OCI-LY7 (cell line): ENCODE results near the gene RAB3GAP2.

Experiments
- EZH2phosphoT487 ChIP-seq: fragments of 200-600 bp; sonication (generic); IDR thresholded peaks from 2 replicates; pipeline ENCODE4 v1.6.1; 2018; ENCODE audit warnings: low read depth, borderline replicate concordance, mild to moderate bottlenecking, mixed run types, antibody characterized with exemption, low read length, moderate library complexity, mixed read lengths
- TF ChIP-seq, protein P1 (sequence below): fragments of 200-600 bp; sonication (generic); conservative IDR thresholded peaks from 2 replicates; pipeline ENCODE4 v1.5.1; 2014; ENCODE audit warnings: mild to moderate bottlenecking, antibody characterized with exemption, low read length, moderate library complexity, mixed read lengths

- TF ChIP-seq, protein P1, sequence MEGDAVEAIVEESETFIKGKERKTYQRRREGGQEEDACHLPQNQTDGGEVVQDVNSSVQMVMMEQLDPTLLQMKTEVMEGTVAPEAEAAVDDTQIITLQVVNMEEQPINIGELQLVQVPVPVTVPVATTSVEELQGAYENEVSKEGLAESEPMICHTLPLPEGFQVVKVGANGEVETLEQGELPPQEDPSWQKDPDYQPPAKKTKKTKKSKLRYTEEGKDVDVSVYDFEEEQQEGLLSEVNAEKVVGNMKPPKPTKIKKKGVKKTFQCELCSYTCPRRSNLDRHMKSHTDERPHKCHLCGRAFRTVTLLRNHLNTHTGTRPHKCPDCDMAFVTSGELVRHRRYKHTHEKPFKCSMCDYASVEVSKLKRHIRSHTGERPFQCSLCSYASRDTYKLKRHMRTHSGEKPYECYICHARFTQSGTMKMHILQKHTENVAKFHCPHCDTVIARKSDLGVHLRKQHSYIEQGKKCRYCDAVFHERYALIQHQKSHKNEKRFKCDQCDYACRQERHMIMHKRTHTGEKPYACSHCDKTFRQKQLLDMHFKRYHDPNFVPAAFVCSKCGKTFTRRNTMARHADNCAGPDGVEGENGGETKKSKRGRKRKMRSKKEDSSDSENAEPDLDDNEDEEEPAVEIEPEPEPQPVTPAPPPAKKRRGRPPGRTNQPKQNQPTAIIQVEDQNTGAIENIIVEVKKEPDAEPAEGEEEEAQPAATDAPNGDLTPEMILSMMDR, result no peak
- TF ChIP-seq EZH2phosphoT487, result no peak
These were observed 33.0 kb downstream of the RAB3GAP2 start for GRCh38 chr1:220239213-220239612.
